Epidermal melanocyte (primary cell): Measurements from ENCODE around the gene GLA.
A peak's percentile ranks its signal among the peaks of the same experiment; 100 is the strongest.

ENCODE experiments used
- DNase-seq: peaks from one replicate; pipeline ENCODE4 v3.0.0; 2011; ENCODE audit warnings: low spot score; ENCODE audit not compliant: insufficient read length

GLA gene

DNA sequence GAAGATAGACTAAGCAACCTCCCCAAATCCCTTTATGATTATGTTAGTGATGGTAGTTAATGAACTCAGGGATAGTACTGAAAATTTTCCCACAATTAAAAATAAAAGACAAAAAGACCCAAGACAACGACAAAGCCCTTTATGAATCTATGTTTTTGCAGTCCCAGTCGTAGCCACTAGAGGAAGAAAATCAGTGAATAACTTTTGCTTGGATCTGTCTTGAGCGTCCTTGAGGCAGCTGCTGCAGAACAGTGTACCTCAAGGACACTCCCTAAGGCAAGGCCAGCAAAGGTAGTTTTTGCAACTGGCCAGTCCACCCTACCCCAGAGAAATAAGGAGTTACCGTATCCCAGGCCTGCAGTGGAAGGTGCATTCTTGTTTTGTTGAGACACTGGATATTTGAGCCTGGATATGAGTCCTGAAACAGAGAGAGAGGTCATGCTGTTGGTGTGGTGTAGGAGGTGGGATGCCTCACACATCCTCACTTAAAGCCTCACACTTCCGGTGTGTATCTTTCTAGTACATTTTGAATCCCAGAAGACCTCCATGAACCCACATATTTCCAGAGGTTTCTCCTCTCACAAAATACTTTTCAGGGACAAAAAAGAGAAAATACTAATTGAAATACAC is 50.4 kb downstream of the GLA start:
- DNase-seq = no peak

DNA sequence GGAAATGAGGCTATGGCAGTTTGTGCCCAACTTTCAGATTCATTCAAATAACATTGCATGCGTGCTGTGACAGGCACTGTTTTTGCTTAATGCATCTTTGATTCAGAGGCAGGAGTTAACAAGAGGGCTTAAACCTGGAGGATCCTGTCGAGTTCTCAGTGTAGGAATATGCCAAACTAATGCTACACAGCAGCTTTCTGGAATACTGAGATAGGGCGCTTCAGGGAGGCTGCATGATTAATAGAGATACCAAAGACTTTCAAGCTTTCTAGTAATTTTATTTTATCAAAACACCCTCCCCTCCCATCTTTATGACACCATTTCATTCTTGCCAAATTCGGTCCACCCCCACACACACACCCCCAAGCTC is 58.5 kb downstream of the GLA start:
- DNase-seq = no peak

DNA sequence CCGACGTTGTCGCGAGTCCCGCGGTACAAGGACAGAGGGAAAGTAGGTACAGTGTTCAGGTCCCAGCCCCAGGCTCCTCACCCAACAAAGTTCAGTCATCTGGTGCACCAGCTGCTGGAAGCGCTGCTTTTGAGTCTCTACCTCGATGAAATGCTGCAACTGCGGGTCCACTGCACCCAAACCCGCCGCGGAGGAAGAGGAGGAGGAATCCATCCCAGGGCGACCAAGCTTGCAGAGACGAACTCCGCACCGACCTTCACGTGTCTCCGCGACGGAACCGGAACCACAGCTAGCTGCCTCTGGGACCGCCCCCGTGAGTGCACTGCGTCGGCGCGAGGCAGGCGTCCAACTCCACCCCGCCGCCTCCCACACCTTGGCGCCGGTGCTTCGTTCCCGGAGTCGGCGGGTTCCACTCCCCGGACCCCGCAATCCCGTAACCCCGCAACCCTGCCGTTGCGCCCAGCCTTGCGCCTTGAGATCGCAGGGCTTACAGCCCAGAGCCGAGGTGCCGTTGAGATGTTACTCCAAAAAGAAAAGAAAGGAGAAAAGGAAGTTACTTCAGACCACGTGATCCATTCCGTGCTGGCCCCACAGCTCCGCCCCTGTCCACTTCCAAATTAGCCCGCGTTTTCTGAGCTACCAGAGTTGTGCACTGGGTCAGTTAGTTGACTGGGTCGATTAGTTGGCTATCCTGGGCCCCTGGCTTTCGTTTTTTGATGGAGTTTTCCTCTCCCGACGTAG is 59.1 kb downstream of the GLA start, which contains the start of gene TIMM8A:
Gene TIMM8A (minus strand): TSS at position 291 of the 741 bp plus-strand sequence. CDS start 78 bp downstream, at position 213.
- peak; percentile 64 for DNase-seq

DNA sequence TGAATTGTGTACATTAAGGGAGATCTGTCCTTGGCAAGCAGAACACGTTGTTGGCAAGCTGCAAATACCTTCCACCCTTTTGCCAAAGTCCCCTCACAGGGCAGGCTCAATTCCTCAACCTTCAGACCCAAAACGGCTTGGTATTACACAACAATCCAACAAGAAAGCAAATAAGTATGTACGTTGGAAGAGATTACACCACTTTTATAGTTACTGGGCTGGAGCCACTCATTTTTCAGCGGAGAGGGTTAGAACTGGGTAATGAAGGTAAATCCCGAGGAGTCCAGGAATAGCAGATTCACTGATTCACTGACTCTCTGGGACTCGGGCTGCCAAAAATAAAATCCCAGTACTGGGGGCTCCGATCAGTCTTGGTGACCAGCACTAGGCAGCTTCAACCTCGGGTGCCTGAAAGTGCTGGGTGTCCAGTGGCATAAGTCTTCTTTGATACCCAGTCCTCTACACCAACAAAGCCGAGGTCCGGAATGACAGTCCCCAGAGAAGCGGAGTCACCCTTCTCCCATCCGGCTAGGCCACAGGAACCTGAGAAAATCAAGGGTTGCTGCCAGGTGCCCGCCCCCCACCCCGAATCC is 59.8 kb downstream of the GLA start:
- no peak for DNase-seq
